Kidney epithelial cell (primary cell): ENCODE measurements around the gene CFAP45. TPM values are rescaled to one million over a fixed set of nuclear protein-coding genes. Genes with fewer than 3 reads are reported as not detected.

Experiments
- DNase-seq: peaks from one replicate; pipeline ENCODE4 v3.0.0-alpha.2; 2010; ENCODE audit warnings: low read depth
- H3K27me3 ChIP-seq: 2 replicates; pipeline ENCODE4 v1.6.0; 2011; ENCODE audit warnings: low read length; ENCODE audit not compliant: control insufficient read depth, insufficient read depth
- H3K36me3 ChIP-seq: 2 replicates; pipeline ENCODE4 v1.5.1; 2011; ENCODE audit warnings: low read length; ENCODE audit not compliant: control insufficient read depth, insufficient read depth
- H3K4me3 ChIP-seq: 2 replicates; pipeline ENCODE4 v1.5.1; 2011; ENCODE audit warnings: low read depth, mild to moderate bottlenecking, control low read depth, low read length
- total RNA-seq: library from RNA; depleted of rRNA; stranded (reverse); fragments of >200 nt; gene quantifications from 2 replicates; pipeline ENCODE4 v1.2.3, GENCODE V29; 2015
- TF ChIP-seq, protein P1 (sequence below): IDR thresholded peaks from 2 replicates; pipeline ENCODE4 v1.5.1; 2011; ENCODE audit warnings: mild to moderate bottlenecking, moderate library complexity, low read length, control low read depth, inconsistent platforms; ENCODE audit not compliant: insufficient read depth, poor library complexity, severe bottlenecking

The CFAP45 gene
- total RNA-seq, 1 donor from 2014 or later, result 2.0 TPM

GRCh38 chr1:159895836-159896545 lies 4.0 kb downstream of the CFAP45 start:
- no peak for DNase-seq
- no peak overlapping the region for H3K4me3 ChIP-seq
- TF ChIP-seq, protein P1, sequence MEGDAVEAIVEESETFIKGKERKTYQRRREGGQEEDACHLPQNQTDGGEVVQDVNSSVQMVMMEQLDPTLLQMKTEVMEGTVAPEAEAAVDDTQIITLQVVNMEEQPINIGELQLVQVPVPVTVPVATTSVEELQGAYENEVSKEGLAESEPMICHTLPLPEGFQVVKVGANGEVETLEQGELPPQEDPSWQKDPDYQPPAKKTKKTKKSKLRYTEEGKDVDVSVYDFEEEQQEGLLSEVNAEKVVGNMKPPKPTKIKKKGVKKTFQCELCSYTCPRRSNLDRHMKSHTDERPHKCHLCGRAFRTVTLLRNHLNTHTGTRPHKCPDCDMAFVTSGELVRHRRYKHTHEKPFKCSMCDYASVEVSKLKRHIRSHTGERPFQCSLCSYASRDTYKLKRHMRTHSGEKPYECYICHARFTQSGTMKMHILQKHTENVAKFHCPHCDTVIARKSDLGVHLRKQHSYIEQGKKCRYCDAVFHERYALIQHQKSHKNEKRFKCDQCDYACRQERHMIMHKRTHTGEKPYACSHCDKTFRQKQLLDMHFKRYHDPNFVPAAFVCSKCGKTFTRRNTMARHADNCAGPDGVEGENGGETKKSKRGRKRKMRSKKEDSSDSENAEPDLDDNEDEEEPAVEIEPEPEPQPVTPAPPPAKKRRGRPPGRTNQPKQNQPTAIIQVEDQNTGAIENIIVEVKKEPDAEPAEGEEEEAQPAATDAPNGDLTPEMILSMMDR, result no peak
- no peaks in the 10 kb centered on the region for H3K36me3 ChIP-seq
- no peaks in the 10 kb centered on the region for H3K27me3 ChIP-seq

DNA sequence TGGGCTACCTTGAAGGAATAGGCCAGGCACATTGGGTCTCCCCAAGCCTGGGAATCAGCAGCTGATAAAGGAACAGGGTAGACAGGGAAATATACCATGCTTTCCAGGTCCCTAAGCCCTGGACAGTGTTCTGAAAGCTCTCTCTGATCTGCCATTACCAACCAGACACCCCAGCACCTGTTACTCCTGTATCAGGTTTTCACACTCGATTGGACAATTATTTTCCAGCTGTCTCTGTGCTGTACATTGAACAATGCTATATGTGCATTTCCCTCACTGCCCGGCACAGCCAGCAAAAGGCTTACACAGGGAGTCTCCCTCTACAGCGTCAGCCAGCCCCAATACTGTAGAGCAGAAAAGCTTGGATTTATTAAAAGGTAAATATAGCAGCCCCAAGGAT lies 4.7 kb downstream of the CFAP45 start:
- H3K36me3 ChIP-seq, result no peaks in the 10 kb centered on the region
- DNase-seq, result no peak
- TF ChIP-seq, protein P1, result no peak
- H3K27me3 ChIP-seq, result no peaks in the 10 kb centered on the region
- no peak overlapping the region for H3K4me3 ChIP-seq

GRCh38 chr1:159892944-159893343 lies 7.0 kb downstream of the CFAP45 start:
- TF ChIP-seq, protein P1, result peak; percentile 16
- Histone ChIP-seq H3K27me3 (no peaks in the 10 kb centered on the region), H3K36me3 (no peaks in the 10 kb centered on the region), H3K4me3 (no peak overlapping the region)
- DNase-seq, result no peak

DNA sequence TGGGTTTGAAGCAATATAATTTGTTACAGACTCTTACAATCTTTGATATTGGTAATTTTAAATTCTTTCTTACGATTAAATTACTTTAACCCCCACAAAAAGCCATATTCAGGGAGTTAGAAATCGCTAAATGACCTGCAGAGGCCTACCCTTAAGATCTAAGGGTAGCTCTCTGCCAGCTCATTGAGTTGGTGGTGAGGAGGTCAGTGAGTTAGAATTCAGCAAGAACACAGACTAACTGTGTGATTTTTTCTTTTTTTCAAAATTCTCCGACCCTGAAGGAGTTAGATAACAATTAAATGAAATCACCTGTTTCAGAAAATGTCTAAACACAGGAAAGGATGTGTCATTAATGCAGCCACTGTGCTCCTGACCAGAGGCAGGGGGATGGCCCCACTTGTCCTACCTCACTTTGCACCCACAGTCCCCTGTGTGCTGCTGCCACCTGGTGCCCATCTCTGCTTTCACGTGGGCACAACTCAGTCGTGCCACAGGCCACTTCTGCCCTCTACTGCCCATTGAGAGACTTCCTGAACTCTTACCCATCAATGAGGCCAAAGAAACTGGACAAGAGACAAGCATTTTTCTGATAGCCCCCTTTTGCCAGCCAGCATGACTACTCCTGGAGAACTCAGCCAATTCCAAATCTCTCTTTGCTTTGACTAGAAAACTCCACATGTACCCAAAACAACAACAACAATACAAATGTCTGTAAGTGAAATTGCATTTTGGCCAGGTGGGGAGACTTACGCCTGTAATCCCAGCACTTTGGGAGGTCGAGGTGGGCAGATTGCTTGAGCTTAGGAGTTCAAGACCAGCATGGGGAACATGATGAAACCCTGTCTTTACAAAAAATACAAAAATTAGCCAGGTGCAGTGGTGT lies 8.4 kb downstream of the CFAP45 start:
- peak; percentile 65 for DNase-seq
- Histone ChIP-seq H3K4me3 (no peak overlapping the region), H3K36me3 (no peaks in the 10 kb centered on the region), H3K27me3 (no peaks in the 10 kb centered on the region)
- TF ChIP-seq, protein P1, result peak; percentile 100

- no peak overlapping the region for H3K4me3 ChIP-seq
- TF ChIP-seq, protein P1, result no peak
- no peak for DNase-seq
- no peaks in the 10 kb centered on the region for H3K36me3 ChIP-seq
- no peaks in the 10 kb centered on the region for H3K27me3 ChIP-seq
Observed at GRCh38 chr1:159890390-159890789, 9.6 kb downstream of the CFAP45 start.

- DNase-seq, result peak; percentile 52
- H3K36me3 ChIP-seq, result no peaks in the 10 kb centered on the region
- H3K27me3 ChIP-seq, result no peaks in the 10 kb centered on the region
- no peak overlapping the region for H3K4me3 ChIP-seq
- TF ChIP-seq, protein P1, result no peak
Observed at GRCh38 chr1:159889821-159890252, 10.1 kb downstream of the CFAP45 start.
